ENCODE measurements around the gene TTBK2. TPM values are rescaled to one million over a fixed set of nuclear protein-coding genes. Genes with fewer than 3 reads are reported as not detected.

TTBK2 gene
- total RNA-seq, 1 experiment from 2014 or later, result 18.6 TPM

DNA sequence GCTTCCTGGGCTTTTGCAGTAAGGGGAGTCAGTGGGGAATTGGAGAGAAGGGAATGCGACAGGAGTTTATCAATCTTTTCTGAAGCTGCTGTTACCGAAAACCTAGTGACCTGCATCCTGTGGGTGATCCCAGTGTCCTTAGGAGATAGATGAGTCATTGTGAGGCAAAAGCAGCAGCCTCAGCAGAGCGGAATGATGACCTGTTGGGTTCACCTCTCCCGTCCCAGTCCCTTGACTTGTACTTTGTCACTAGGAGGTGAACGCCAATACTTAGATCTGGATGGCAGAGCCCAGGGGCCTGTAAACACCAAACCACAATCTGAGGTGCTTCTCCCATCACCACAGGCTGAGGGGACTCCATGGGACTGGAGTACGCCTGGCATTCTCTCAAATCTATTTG is 201.5 kb downstream of the TTBK2 start:
- DNase-seq (ENCODE audit: low spot score) (no peak), ATAC-seq (no peak)
- Mint-ChIP-seq H3K4me3 (no peak overlapping the region), H3K9me3 (no peaks in the 10 kb centered on the region), H3K36me3 (peaks cover 5% of the 10 kb centered on the region), H3K4me1 (no peaks in the 10 kb centered on the region), H3K27me3 (ENCODE audit: low read depth) (no peaks in the 10 kb centered on the region), H3K27ac (no peak overlapping the region)
- ChIA-PET CTCF (interaction anchor here (1.5 kb wide), 1 partner anchor 208 kb away, joined by 3 read pairs; no protein-coding TSS in a partner anchor), POLR2A (interaction anchor here (0.6 kb wide), 1 partner anchor 375 kb away, joined by 4 read pairs; no protein-coding TSS in a partner anchor)
- TF ChIP-seq, protein P1, sequence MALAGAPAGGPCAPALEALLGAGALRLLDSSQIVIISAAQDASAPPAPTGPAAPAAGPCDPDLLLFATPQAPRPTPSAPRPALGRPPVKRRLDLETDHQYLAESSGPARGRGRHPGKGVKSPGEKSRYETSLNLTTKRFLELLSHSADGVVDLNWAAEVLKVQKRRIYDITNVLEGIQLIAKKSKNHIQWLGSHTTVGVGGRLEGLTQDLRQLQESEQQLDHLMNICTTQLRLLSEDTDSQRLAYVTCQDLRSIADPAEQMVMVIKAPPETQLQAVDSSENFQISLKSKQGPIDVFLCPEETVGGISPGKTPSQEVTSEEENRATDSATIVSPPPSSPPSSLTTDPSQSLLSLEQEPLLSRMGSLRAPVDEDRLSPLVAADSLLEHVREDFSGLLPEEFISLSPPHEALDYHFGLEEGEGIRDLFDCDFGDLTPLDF (CRISPR knock-in tag; IDR thresholded peaks at IDR 0.05), result no peak
- TF ChIP-seq TCF7 (CRISPR knock-in tag; IDR thresholded peaks at IDR 0.05; ENCODE audit: low read depth) (no peak), SP1 (CRISPR knock-in tag; conservative IDR thresholded peaks at IDR 0.05) (no peak), GRHL2 (CRISPR knock-in tag; IDR thresholded peaks at IDR 0.05; ENCODE audit: insufficient replicate concordance, severe bottlenecking) (no peak), NFYB (CRISPR knock-in tag; conservative IDR thresholded peaks at IDR 0.05; ENCODE audit: low read depth) (no peak), ZNF317 (CRISPR knock-in tag; IDR thresholded peaks at IDR 0.05; ENCODE audit: borderline replicate concordance, low read depth) (no peak)
- TF ChIP-seq, protein P2, sequence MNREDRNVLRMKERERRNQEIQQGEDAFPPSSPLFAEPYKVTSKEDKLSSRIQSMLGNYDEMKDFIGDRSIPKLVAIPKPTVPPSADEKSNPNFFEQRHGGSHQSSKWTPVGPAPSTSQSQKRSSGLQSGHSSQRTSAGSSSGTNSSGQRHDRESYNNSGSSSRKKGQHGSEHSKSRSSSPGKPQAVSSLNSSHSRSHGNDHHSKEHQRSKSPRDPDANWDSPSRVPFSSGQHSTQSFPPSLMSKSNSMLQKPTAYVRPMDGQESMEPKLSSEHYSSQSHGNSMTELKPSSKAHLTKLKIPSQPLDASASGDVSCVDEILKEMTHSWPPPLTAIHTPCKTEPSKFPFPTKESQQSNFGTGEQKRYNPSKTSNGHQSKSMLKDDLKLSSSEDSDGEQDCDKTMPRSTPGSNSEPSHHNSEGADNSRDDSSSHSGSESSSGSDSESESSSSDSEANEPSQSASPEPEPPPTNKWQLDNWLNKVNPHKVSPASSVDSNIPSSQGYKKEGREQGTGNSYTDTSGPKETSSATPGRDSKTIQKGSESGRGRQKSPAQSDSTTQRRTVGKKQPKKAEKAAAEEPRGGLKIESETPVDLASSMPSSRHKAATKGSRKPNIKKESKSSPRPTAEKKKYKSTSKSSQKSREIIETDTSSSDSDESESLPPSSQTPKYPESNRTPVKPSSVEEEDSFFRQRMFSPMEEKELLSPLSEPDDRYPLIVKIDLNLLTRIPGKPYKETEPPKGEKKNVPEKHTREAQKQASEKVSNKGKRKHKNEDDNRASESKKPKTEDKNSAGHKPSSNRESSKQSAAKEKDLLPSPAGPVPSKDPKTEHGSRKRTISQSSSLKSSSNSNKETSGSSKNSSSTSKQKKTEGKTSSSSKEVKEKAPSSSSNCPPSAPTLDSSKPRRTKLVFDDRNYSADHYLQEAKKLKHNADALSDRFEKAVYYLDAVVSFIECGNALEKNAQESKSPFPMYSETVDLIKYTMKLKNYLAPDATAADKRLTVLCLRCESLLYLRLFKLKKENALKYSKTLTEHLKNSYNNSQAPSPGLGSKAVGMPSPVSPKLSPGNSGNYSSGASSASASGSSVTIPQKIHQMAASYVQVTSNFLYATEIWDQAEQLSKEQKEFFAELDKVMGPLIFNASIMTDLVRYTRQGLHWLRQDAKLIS (CRISPR knock-in tag; IDR thresholded peaks at IDR 0.05; ENCODE audit: borderline replicate concordance), result no peak
- TF ChIP-seq, protein P3, sequence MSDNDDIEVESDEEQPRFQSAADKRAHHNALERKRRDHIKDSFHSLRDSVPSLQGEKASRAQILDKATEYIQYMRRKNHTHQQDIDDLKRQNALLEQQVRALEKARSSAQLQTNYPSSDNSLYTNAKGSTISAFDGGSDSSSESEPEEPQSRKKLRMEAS (CRISPR knock-in tag; IDR thresholded peaks at IDR 0.05), result no peak
- TF ChIP-seq, protein P4, sequence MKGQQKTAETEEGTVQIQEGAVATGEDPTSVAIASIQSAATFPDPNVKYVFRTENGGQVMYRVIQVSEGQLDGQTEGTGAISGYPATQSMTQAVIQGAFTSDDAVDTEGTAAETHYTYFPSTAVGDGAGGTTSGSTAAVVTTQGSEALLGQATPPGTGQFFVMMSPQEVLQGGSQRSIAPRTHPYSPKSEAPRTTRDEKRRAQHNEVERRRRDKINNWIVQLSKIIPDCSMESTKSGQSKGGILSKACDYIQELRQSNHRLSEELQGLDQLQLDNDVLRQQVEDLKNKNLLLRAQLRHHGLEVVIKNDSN (CRISPR knock-in tag; IDR thresholded peaks at IDR 0.05), result no peak
- TF ChIP-seq, protein P5, sequence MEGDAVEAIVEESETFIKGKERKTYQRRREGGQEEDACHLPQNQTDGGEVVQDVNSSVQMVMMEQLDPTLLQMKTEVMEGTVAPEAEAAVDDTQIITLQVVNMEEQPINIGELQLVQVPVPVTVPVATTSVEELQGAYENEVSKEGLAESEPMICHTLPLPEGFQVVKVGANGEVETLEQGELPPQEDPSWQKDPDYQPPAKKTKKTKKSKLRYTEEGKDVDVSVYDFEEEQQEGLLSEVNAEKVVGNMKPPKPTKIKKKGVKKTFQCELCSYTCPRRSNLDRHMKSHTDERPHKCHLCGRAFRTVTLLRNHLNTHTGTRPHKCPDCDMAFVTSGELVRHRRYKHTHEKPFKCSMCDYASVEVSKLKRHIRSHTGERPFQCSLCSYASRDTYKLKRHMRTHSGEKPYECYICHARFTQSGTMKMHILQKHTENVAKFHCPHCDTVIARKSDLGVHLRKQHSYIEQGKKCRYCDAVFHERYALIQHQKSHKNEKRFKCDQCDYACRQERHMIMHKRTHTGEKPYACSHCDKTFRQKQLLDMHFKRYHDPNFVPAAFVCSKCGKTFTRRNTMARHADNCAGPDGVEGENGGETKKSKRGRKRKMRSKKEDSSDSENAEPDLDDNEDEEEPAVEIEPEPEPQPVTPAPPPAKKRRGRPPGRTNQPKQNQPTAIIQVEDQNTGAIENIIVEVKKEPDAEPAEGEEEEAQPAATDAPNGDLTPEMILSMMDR (IDR thresholded peaks at IDR 0.05), result no peak

DNA sequence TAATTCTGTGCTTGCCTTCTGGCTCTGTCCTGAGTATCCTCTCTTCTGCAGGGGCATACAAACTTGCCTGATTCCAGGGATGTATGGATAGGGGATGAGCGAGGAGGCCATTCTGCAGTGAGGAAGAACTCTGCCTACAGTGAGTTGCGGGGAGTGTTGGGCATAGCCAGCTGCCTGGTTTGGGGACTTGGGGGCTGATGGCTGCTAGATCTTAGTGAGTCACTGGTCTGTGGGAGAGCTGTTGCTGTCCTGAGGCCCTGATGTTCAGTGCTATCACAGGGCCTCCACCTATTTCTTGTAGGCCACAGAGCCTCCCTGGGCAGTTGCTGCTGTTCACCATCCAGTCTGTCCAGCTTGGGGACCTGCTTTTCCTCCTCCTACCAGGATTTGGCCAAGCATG is 204.0 kb downstream of the TTBK2 start:
- no peak overlapping the region for H3K4me3 Mint-ChIP-seq
- H3K9me3 Mint-ChIP-seq, result no peaks in the 10 kb centered on the region
- ATAC-seq (no peak), DNase-seq (ENCODE audit: low spot score) (no peak)
- TF ChIP-seq, protein P6, sequence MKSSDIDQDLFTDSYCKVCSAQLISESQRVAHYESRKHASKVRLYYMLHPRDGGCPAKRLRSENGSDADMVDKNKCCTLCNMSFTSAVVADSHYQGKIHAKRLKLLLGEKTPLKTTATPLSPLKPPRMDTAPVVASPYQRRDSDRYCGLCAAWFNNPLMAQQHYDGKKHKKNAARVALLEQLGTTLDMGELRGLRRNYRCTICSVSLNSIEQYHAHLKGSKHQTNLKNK (CRISPR knock-in tag; IDR thresholded peaks at IDR 0.05), result no peak
- TF ChIP-seq IRF2 (CRISPR knock-in tag; IDR thresholded peaks at IDR 0.05; ENCODE audit: borderline replicate concordance, low read depth) (no peak), SMAD4 (CRISPR knock-in tag; IDR thresholded peaks at IDR 0.05) (no peak)
- TF ChIP-seq, protein P7, sequence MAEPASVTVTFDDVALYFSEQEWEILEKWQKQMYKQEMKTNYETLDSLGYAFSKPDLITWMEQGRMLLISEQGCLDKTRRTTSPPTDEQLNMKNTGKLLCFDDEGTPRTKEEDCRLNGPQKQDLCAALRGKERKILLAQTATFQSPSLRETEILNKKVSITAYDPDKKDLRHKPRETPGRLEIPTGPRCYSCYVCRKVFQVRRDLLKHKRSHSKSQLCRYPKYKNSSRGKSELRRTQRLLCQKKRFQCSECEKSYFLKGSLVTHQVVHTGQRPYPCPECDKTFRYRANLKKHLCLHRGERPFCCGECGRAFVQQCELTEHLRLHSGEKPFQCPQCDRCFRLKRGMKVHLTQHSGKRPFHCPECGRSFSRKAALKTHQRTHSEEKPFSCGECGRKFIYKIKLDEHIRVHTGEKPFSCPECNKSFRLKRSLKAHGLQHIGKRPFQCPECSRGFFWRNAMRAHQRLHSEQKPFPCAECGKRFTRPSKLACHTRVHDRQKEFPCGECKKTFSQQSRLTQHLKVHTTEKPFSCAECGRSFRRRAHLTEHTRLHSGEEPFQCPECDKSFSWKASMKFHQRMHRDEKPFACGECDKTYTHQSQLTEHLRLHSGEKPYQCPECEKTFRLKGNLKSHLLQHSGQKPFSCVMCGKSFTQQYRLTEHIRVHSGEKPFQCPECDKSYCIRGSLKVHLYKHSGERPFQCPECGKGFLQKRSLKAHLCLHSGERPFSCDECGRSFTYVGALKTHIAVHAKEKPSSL (CRISPR knock-in tag; conservative IDR thresholded peaks at IDR 0.05), result no peak
- POLR2A ChIA-PET, result no interaction called here
- no peaks in the 10 kb centered on the region for H3K27me3 Mint-ChIP-seq (ENCODE audit: low read depth)
- H3K36me3 Mint-ChIP-seq, result no peaks in the 10 kb centered on the region
- CTCF ChIA-PET, result interaction anchor here (1.2 to 1.8 kb wide), 3 partner anchors 21 to 509 kb away, joined by 3 to 5 read pairs (median 3); no protein-coding TSS in a partner anchor
- H3K27ac Mint-ChIP-seq, result no peak overlapping the region
- H3K4me1 Mint-ChIP-seq, result no peaks in the 10 kb centered on the region

All from WTC11 (cell line).